Activated CD8-positive, alpha-beta T cell treated with anti-CD3 and anti-CD28 coated beads for 36 hours (primary cell): Measurements from ENCODE around the gene ALDH3A2. TPM values are rescaled to one million over a fixed set of nuclear protein-coding genes. Genes with fewer than 3 reads are reported as not detected.

Experiments
- ATAC-seq: fragments of 200-7000 bp; cut with Tn5 transposase; one replicate; pipeline ENCODE4 v1.10.0; 2021; ENCODE audit warnings: mild to moderate bottlenecking, moderate library complexity
- CTCF ChIA-PET: fragments of 350-600 bp; sonication (Branson Sonifier 250); formaldehyde crosslinking; loops from one replicate; lab custom pipeline; 2021; ENCODE audit warnings: antibody characterized with exemption; lab: Charles Lee
- POLR2A ChIA-PET: fragments of 350-600 bp; sonication (Branson Sonifier 250); formaldehyde crosslinking; loops from one replicate; lab custom pipeline; 2021; ENCODE audit warnings: antibody characterized with exemption; lab: Charles Lee
- DNase-seq: peaks from one replicate; pipeline ENCODE4 v3.0.0-alpha.2; 2020
- H3K27ac Mint-ChIP-seq: one replicate; pipeline ENCODE4 v1.8.0; 2021; ENCODE audit warnings: mild to moderate bottlenecking, mixed read lengths
- H3K27me3 Mint-ChIP-seq: one replicate; pipeline ENCODE4 v1.8.0; 2021; ENCODE audit warnings: mixed read lengths
- H3K36me3 Mint-ChIP-seq: one replicate; pipeline ENCODE4 v1.8.0; 2021; ENCODE audit warnings: low read depth, mixed read lengths
- H3K4me1 Mint-ChIP-seq: one replicate; pipeline ENCODE4 v1.8.0; 2021; ENCODE audit warnings: low read depth, mixed read lengths
- H3K4me3 Mint-ChIP-seq: one replicate; pipeline ENCODE4 v1.8.0; 2021; ENCODE audit warnings: mild to moderate bottlenecking, moderate library complexity, mixed read lengths
- H3K9me3 Mint-ChIP-seq: one replicate; pipeline ENCODE4 v1.8.0; 2021; ENCODE audit warnings: mixed read lengths
- CTCF ChIP-seq: fragments of 200-600 bp; IDR thresholded peaks from one replicate; pipeline ENCODE4 v1.8.0; 2022; ENCODE audit warnings: antibody characterized with exemption, mild to moderate bottlenecking
- intact Hi-C: fragments of 100-400 bp; cut with micrococcal nuclease; formaldehyde crosslinking; loops from one replicate; pipeline ENCODE4 v1.10.0; 2022
- total RNA-seq, 2 experiments: library from RNA; stranded (reverse); gene quantifications; one replicate each; pipeline ENCODE4 v1.2.3, GENCODE V29; 2021

The ALDH3A2 gene
- total RNA-seq, 2 experiments from 2014 or later, result 17.6 to 20.3 TPM

- Mint-ChIP-seq H3K4me3 (no peak overlapping the region), H3K27me3 (no peaks in the 10 kb centered on the region), H3K9me3 (peaks cover 2% of the 10 kb centered on the region), H3K4me1 (peaks cover 28% of the 10 kb centered on the region), H3K27ac (no peak overlapping the region), H3K36me3 (peaks cover 37% of the 10 kb centered on the region)
- intact Hi-C loops, result no loop called here
- TF ChIP-seq CTCF, result no peak
- DNase-seq (no peak), ATAC-seq (no peak)
- POLR2A ChIA-PET, result no interaction called here
- CTCF ChIA-PET, result interaction anchor here (1.3 to 3.2 kb wide), 4 partner anchors 8 to 112 kb away, joined by 4 to 16 read pairs (median 5); partner anchors contain the start of gene ALDH3A2
Observed at GRCh38 chr17:19654896-19655295, 6.3 kb downstream of the ALDH3A2 start.

GRCh38 chr17:19656336-19656735, 7.8 kb downstream of the ALDH3A2 start:
- DNase-seq (no peak), ATAC-seq (no peak)
- POLR2A ChIA-PET, result interaction anchor here (0.7 to 1.6 kb wide), 2 partner anchors 9 to 102 kb away, joined by 4 to 5 read pairs; no protein-coding TSS in a partner anchor
- Mint-ChIP-seq H3K4me3 (no peak overlapping the region), H3K27ac (no peak overlapping the region), H3K9me3 (peaks cover 2% of the 10 kb centered on the region), H3K4me1 (peaks cover 20% of the 10 kb centered on the region), H3K27me3 (no peaks in the 10 kb centered on the region), H3K36me3 (peaks cover 37% of the 10 kb centered on the region)
- CTCF ChIA-PET, result interaction anchor here (0.7 to 3.2 kb wide), 7 partner anchors 8 to 111 kb away, joined by 3 to 16 read pairs (median 3); partner anchors contain the start of gene ALDH3A2
- intact Hi-C loops, result no loop called here
- no peak for TF ChIP-seq CTCF

DNA sequence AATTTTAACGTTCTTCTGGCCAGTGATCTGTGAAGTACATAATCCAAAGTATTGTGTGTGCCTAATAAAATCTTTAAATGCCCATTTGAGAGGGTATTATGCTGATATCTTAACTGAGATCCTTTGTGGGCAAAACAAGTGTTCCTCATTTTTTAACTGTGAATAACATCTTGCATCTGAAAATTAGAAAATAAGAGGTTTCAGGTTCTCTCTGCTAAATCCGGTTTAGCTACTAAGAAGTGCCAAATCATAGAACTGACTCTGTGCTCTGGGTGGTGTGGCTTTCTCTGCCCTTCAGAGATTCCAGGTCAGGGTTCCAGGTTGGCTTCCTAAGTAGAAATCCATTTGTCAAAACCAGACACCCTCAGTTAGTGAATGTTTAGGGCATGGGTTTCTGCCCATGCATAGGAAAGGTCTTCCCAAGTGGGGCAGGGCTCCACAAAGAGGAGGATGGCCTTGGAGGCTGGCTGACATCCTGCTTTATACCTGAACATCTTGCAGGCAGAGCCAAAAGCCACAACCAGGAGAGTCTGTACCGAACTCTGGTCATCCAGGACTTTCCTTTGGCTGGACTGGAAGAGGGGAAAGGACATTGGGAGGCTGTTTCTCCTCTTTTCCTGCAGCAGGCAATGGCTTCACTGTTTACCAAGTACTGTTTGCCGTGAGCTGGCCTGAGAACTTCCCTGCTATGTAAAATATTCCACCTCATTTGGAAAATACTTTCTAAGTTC, 8.5 kb downstream of the ALDH3A2 start:
- DNase-seq (no peak), ATAC-seq (peak; percentile 27)
- H3K36me3 Mint-ChIP-seq, result peaks cover 34% of the 10 kb centered on the region
- no peak overlapping the region for H3K27ac Mint-ChIP-seq
- peaks cover 2% of the 10 kb centered on the region for H3K9me3 Mint-ChIP-seq
- no peak for TF ChIP-seq CTCF
- POLR2A ChIA-PET, result interaction anchor here (0.7 to 1.6 kb wide), 2 partner anchors 10 to 101 kb away, joined by 4 to 5 read pairs; no protein-coding TSS in a partner anchor
- H3K27me3 Mint-ChIP-seq, result no peaks in the 10 kb centered on the region
- peaks cover 17% of the 10 kb centered on the region for H3K4me1 Mint-ChIP-seq
- CTCF ChIA-PET, result interaction anchor here (0.7 to 3.2 kb wide), 4 partner anchors 10 to 88 kb away, joined by 3 to 16 read pairs (median 3); partner anchors contain the start of gene ALDH3A2
- no peak overlapping the region for H3K4me3 Mint-ChIP-seq
- intact Hi-C loops, result no loop called here

GRCh38 chr17:19659366-19660177, 11.0 kb downstream of the ALDH3A2 start:
- TF ChIP-seq CTCF, result no peak
- DNase-seq, result no peak
- CTCF ChIA-PET, result interaction anchor here (1.2 kb wide), 1 partner anchor 9 kb away, joined by 3 read pairs; no protein-coding TSS in a partner anchor
- no peaks in the 10 kb centered on the region for H3K27me3 Mint-ChIP-seq
- peaks cover 25% of the 10 kb centered on the region for H3K36me3 Mint-ChIP-seq
- intact Hi-C loops, result no loop called here
- ATAC-seq, result no peak
- POLR2A ChIA-PET, result interaction anchor here (1.5 kb wide), 1 partner anchor 11 kb away, joined by 3 read pairs; the partner anchor contains the start of gene ALDH3A2
- H3K9me3 Mint-ChIP-seq, result no peaks in the 10 kb centered on the region
- no peak overlapping the region for H3K27ac Mint-ChIP-seq
- no peak overlapping the region for H3K4me3 Mint-ChIP-seq
- peaks cover 15% of the 10 kb centered on the region for H3K4me1 Mint-ChIP-seq
